ES-I3 (cell line): ENCODE data around the gene SLC7A10.
"Not testable (repeated sequence)": the region's sequence is repeated elsewhere in the genome, so short reads cannot be mapped to it uniquely, and the experiment has no call there.

Experiments
- H3K36me3 ChIP-seq: 2 replicates; pipeline ENCODE4 v1.6.1; 2013; ENCODE audit warnings: mild to moderate bottlenecking, low read length, control low read depth, moderate library complexity; ENCODE audit not compliant: insufficient read depth
- H3K4me1 ChIP-seq: 2 replicates; pipeline ENCODE4 v1.6.1; 2013; ENCODE audit warnings: mild to moderate bottlenecking, control low read depth, low read length; ENCODE audit not compliant: insufficient read depth
- H3K9ac ChIP-seq: 2 replicates; pipeline ENCODE4 v1.6.1; 2013; ENCODE audit warnings: low read depth, mild to moderate bottlenecking, low read length, moderate library complexity
- H3K9me3 ChIP-seq: 2 replicates; pipeline ENCODE4 v1.6.1; 2013; ENCODE audit warnings: mild to moderate bottlenecking, low read length, moderate library complexity; ENCODE audit not compliant: control insufficient read depth, insufficient read depth

Gene SLC7A10

GRCh38 chr19:33222255-33222654 lies 3.4 kb downstream of the SLC7A10 start:
- H3K9ac ChIP-seq, H3K36me3 ChIP-seq: not testable (repeated sequence)

GRCh38 chr19:33221638-33222037 lies 4.0 kb downstream of the SLC7A10 start:
- no peaks in the 10 kb centered on the region for H3K36me3 ChIP-seq
- H3K4me1 ChIP-seq: no peaks in the 10 kb centered on the region
- H3K9me3 ChIP-seq: no peaks in the 10 kb centered on the region
- H3K9ac ChIP-seq: no peak overlapping the region

More at GRCh38 chr19:33222255-33222654, 3.4 kb downstream of the SLC7A10 start:
- not testable (repeated sequence) for H3K4me1 ChIP-seq, H3K9me3 ChIP-seq

GRCh38 chr19:33220735-33221134 lies 4.9 kb downstream of the SLC7A10 start:
- Histone ChIP-seq H3K36me3 (no peaks in the 10 kb centered on the region), H3K9me3 (no peaks in the 10 kb centered on the region)

GRCh38 chr19:33220115-33220514 lies 5.5 kb downstream of the SLC7A10 start:
- no peak overlapping the region for H3K9ac ChIP-seq
- no peaks in the 10 kb centered on the region for H3K4me1 ChIP-seq
- no peaks in the 10 kb centered on the region for H3K36me3 ChIP-seq
- H3K9me3 ChIP-seq: no peaks in the 10 kb centered on the region

More at GRCh38 chr19:33220735-33221134, 4.9 kb downstream of the SLC7A10 start:
- Histone ChIP-seq H3K9ac (no peak overlapping the region), H3K4me1 (no peaks in the 10 kb centered on the region)

- Histone ChIP-seq H3K9ac (no peak overlapping the region), H3K36me3 (no peaks in the 10 kb centered on the region), H3K4me1 (no peaks in the 10 kb centered on the region), H3K9me3 (no peaks in the 10 kb centered on the region)
Observed at GRCh38 chr19:33219261-33219815, 6.3 kb downstream of the SLC7A10 start.

GRCh38 chr19:33217881-33218280 lies 7.8 kb downstream of the SLC7A10 start:
- H3K9ac ChIP-seq: no peak overlapping the region
- H3K36me3 ChIP-seq: no peaks in the 10 kb centered on the region

GRCh38 chr19:33216198-33216830 lies 9.3 kb downstream of the SLC7A10 start:
- Histone ChIP-seq H3K9ac (no peak overlapping the region), H3K4me1 (no peaks in the 10 kb centered on the region), H3K36me3 (no peaks in the 10 kb centered on the region), H3K9me3 (no peaks in the 10 kb centered on the region)

More at GRCh38 chr19:33217881-33218280, 7.8 kb downstream of the SLC7A10 start:
- H3K4me1 ChIP-seq: no peaks in the 10 kb centered on the region
- no peaks in the 10 kb centered on the region for H3K9me3 ChIP-seq

- H3K36me3 ChIP-seq: no peaks in the 10 kb centered on the region
- H3K9me3 ChIP-seq: no peaks in the 10 kb centered on the region
- no peaks in the 10 kb centered on the region for H3K4me1 ChIP-seq
- no peak overlapping the region for H3K9ac ChIP-seq
Observed at GRCh38 chr19:33215438-33216197, 10.0 kb downstream of the SLC7A10 start.

GRCh38 chr19:33214596-33214995 lies 11.1 kb downstream of the SLC7A10 start:
- H3K9ac ChIP-seq: no peak overlapping the region
- no peaks in the 10 kb centered on the region for H3K9me3 ChIP-seq
- no peaks in the 10 kb centered on the region for H3K4me1 ChIP-seq

GRCh38 chr19:33212436-33213172 lies 13.0 kb downstream of the SLC7A10 start:
- no peaks in the 10 kb centered on the region for H3K9me3 ChIP-seq

More at GRCh38 chr19:33214596-33214995, 11.1 kb downstream of the SLC7A10 start:
- H3K36me3 ChIP-seq: no peaks in the 10 kb centered on the region

GRCh38 chr19:33211794-33212435 lies 13.7 kb downstream of the SLC7A10 start:
- Histone ChIP-seq H3K9ac (no peak overlapping the region), H3K9me3 (no peaks in the 10 kb centered on the region), H3K36me3 (no peaks in the 10 kb centered on the region), H3K4me1 (no peaks in the 10 kb centered on the region)

More at GRCh38 chr19:33212436-33213172, 13.0 kb downstream of the SLC7A10 start:
- H3K36me3 ChIP-seq: no peaks in the 10 kb centered on the region
- no peak overlapping the region for H3K9ac ChIP-seq
- no peaks in the 10 kb centered on the region for H3K4me1 ChIP-seq

GRCh38 chr19:33210266-33210940 lies 15.2 kb downstream of the SLC7A10 start:
- H3K4me1 ChIP-seq: no peaks in the 10 kb centered on the region
- no peaks in the 10 kb centered on the region for H3K9me3 ChIP-seq
- H3K36me3 ChIP-seq: no peaks in the 10 kb centered on the region
- H3K9ac ChIP-seq: no peak overlapping the region

GRCh38 chr19:33209850-33210230 lies 15.8 kb downstream of the SLC7A10 start:
- H3K4me1 ChIP-seq, H3K9ac ChIP-seq, H3K9me3 ChIP-seq, H3K36me3 ChIP-seq: not testable (repeated sequence)
